NT2/D1 (cell line): ENCODE data around the gene CLEC16A.

ENCODE experiments used
- DNase-seq: peaks from one replicate; pipeline ENCODE4 v3.0.0-alpha.2; 2011; ENCODE audit warnings: low read depth, low spot score
- H3K27me3 ChIP-seq: 2 replicates; pipeline ENCODE4 v1.6.0; 2011; ENCODE audit warnings: mild to moderate bottlenecking; ENCODE audit not compliant: insufficient read length, insufficient read depth
- H3K36me3 ChIP-seq: 2 replicates; pipeline ENCODE4 v1.6.1; 2011; ENCODE audit warnings: mild to moderate bottlenecking, low read length, mixed read lengths; ENCODE audit not compliant: insufficient read depth, insufficient read length
- H3K4me1 ChIP-seq: 2 replicates; pipeline ENCODE4 v1.5.1; 2011; ENCODE audit not compliant: insufficient read depth, insufficient read length
- H3K4me3 ChIP-seq: 2 replicates; pipeline ENCODE4 v1.5.1; 2011; ENCODE audit warnings: low read depth; ENCODE audit not compliant: insufficient read length
- H3K9ac ChIP-seq: 2 replicates; pipeline ENCODE4 v1.6.0; 2011; ENCODE audit warnings: low read depth; ENCODE audit not compliant: insufficient read length
- H3K9me3 ChIP-seq: 2 replicates; pipeline ENCODE4 v1.5.1; 2011; ENCODE audit warnings: mild to moderate bottlenecking, low read length; ENCODE audit not compliant: insufficient read depth
- SUZ12 ChIP-seq: IDR thresholded peaks from 2 replicates; pipeline ENCODE4 v1.6.1; 2011; ENCODE audit not compliant: insufficient read length, insufficient read depth; ENCODE audit errors: extremely low read depth
- YY1 ChIP-seq: IDR thresholded peaks from 2 replicates; pipeline ENCODE4 v1.6.1; 2011; ENCODE audit not compliant: insufficient read length, insufficient read depth
- ZNF274 ChIP-seq: IDR thresholded peaks from 2 replicates; pipeline ENCODE4 v1.6.1; 2011; ENCODE audit warnings: mild to moderate bottlenecking, low read depth, low read length

CLEC16A gene

GRCh38 chr16:11114366-11115164 lies 170.2 kb downstream of the CLEC16A start:
- Histone ChIP-seq H3K9me3 (no peaks in the 10 kb centered on the region), H3K36me3 (peaks cover 2% of the 10 kb centered on the region), H3K27me3 (no peaks in the 10 kb centered on the region), H3K4me1 (peaks cover 8% of the 10 kb centered on the region), H3K4me3 (no peak overlapping the region), H3K9ac (no peak overlapping the region)
- no peak for DNase-seq
- no peak for TF ChIP-seq SUZ12
- no peak for TF ChIP-seq YY1
- no peak for TF ChIP-seq ZNF274

GRCh38 chr16:11117576-11118211 lies 173.3 kb downstream of the CLEC16A start:
- Histone ChIP-seq H3K9me3 (no peaks in the 10 kb centered on the region), H3K9ac (no peak overlapping the region), H3K36me3 (peaks cover 16% of the 10 kb centered on the region), H3K27me3 (no peaks in the 10 kb centered on the region), H3K4me1 (peaks cover 5% of the 10 kb centered on the region), H3K4me3 (no peak overlapping the region)
- TF ChIP-seq SUZ12: no peak
- TF ChIP-seq ZNF274: no peak
- no peak for TF ChIP-seq YY1
- DNase-seq: no peak

GRCh38 chr16:11118479-11118878 lies 174.1 kb downstream of the CLEC16A start:
- TF ChIP-seq ZNF274 (no peak), YY1 (no peak), SUZ12 (no peak)
- Histone ChIP-seq H3K36me3 (peaks cover 23% of the 10 kb centered on the region), H3K9me3 (no peaks in the 10 kb centered on the region), H3K27me3 (no peaks in the 10 kb centered on the region), H3K4me1 (peaks cover 5% of the 10 kb centered on the region), H3K9ac (no peak overlapping the region), H3K4me3 (no peak overlapping the region)
- DNase-seq: no peak

- TF ChIP-seq YY1 (no peak), SUZ12 (no peak), ZNF274 (no peak)
- Histone ChIP-seq H3K4me1 (no peaks in the 10 kb centered on the region), H3K27me3 (no peaks in the 10 kb centered on the region), H3K4me3 (no peak overlapping the region), H3K9me3 (no peaks in the 10 kb centered on the region), H3K9ac (no peak overlapping the region), H3K36me3 (peaks cover 50% of the 10 kb centered on the region)
- DNase-seq: no peak
Observed at GRCh38 chr16:11121083-11121608, 176.8 kb downstream of the CLEC16A start.

GRCh38 chr16:11121914-11122692 lies 177.7 kb downstream of the CLEC16A start:
- no peak for DNase-seq
- no peak overlapping the region for H3K4me3 ChIP-seq
- no peaks in the 10 kb centered on the region for H3K27me3 ChIP-seq
- H3K4me1 ChIP-seq: no peaks in the 10 kb centered on the region
- peaks cover 54% of the 10 kb centered on the region for H3K36me3 ChIP-seq
- no peak overlapping the region for H3K9ac ChIP-seq
- H3K9me3 ChIP-seq: no peaks in the 10 kb centered on the region
- TF ChIP-seq YY1 (no peak), ZNF274 (no peak)

GRCh38 chr16:11123666-11124065 lies 179.3 kb downstream of the CLEC16A start:
- H3K9me3 ChIP-seq: no peaks in the 10 kb centered on the region
- H3K27me3 ChIP-seq: no peaks in the 10 kb centered on the region
- no peak for TF ChIP-seq ZNF274
- no peak for TF ChIP-seq SUZ12
- TF ChIP-seq YY1: no peak

GRCh38 chr16:11125936-11126335 lies 181.6 kb downstream of the CLEC16A start:
- H3K36me3 ChIP-seq: peaks cover 54% of the 10 kb centered on the region

More at GRCh38 chr16:11123666-11124065, 179.3 kb downstream of the CLEC16A start:
- peaks cover 60% of the 10 kb centered on the region for H3K36me3 ChIP-seq
- no peak overlapping the region for H3K4me3 ChIP-seq
- DNase-seq: no peak
- H3K9ac ChIP-seq: no peak overlapping the region
- H3K4me1 ChIP-seq: peaks cover 6% of the 10 kb centered on the region

More at GRCh38 chr16:11125936-11126335, 181.6 kb downstream of the CLEC16A start:
- TF ChIP-seq ZNF274 (no peak), SUZ12 (no peak), YY1 (no peak)
- Histone ChIP-seq H3K4me3 (no peak overlapping the region), H3K4me1 (peaks cover 6% of the 10 kb centered on the region), H3K9ac (no peak overlapping the region), H3K27me3 (no peaks in the 10 kb centered on the region), H3K9me3 (no peaks in the 10 kb centered on the region)
- DNase-seq: no peak
